Left lung (tissue), 10 donors: ENCODE results near the gene LLGL2. TPM values are rescaled to one million over a fixed set of nuclear protein-coding genes. Genes with fewer than 3 reads are reported as not detected.

ENCODE experiments used
- ATAC-seq: fragments of 200-7000 bp; cut with Tn5 transposase; one replicate; pipeline ENCODE4 v1.9.1; 2020; ENCODE audit warnings: moderate library complexity
- DNase-seq, 4 donors: peaks; one replicate each; pipeline ENCODE4 v3.0.0-alpha.2; 2013 to 2020
- H3K27ac ChIP-seq, 2 donors: fragments of 200-600 bp; sonication (generic) in 1 of 2; one replicate each; pipeline versions ENCODE4 v1.5.0 to v1.8.0; 2020 to 2021
- H3K27me3 ChIP-seq, 2 donors: fragments of 200-600 bp; sonication (generic) in 1 of 2; one replicate each; pipeline versions ENCODE4 v1.5.0 to v1.8.0; 2020 to 2021
- H3K36me3 ChIP-seq, 2 donors: fragments of 200-600 bp; sonication (generic) in 1 of 2; one replicate each; pipeline versions ENCODE4 v1.5.0 to v1.8.0; 2020 to 2021
- H3K4me1 ChIP-seq, 2 donors: fragments of 200-600 bp; one replicate each; pipeline ENCODE4 v1.8.0; 2021
- H3K4me3 ChIP-seq, 2 donors: fragments of 200-600 bp; sonication (generic) in 1 of 2; one replicate each; pipeline versions ENCODE4 v1.5.0 to v1.8.0; 2020 to 2021; ENCODE audit warnings: mild to moderate bottlenecking in 1 of 2
- H3K9me3 ChIP-seq, 2 donors: fragments of 200-600 bp; sonication (generic) in 1 of 2; one replicate each; pipeline versions ENCODE4 v1.5.0 to v1.8.0; 2020 to 2021
- intact Hi-C, 2 donors: fragments of 100-400 bp; cut with DNase I; formaldehyde crosslinking; loops; one replicate each; pipeline versions ENCODE4 v1.11.2 to v1.14.2; 2022
- polyA plus RNA-seq, 6 donors: library from polyadenylated mRNA; unstranded; fragments of 120-200 nt; gene quantifications; one replicate each; pipeline ENCODE4 v1.2.1, GENCODE V29; 2013; ENCODE audit not compliant: insufficient read length in 6 of 6
- total RNA-seq, 2 donors: library from RNA; stranded (reverse); fragmentation: NEBNext Ultra II Directional; extraction: Animal tissue kit (Norgen Biotek cat#: 25700); gene quantifications; one replicate each; pipeline ENCODE4 v1.2.1, GENCODE V29; 2021
- TF ChIP-seq, protein P1 (sequence below), 2 donors: fragments of 200-600 bp; sonication (generic) in 1 of 2; IDR thresholded peaks; one replicate each; pipeline versions ENCODE4 v1.5.0 to v1.8.0; 2021; ENCODE audit warnings: antibody characterized with exemption in 2 of 2
- donor health status: DM: no; HTN: yes; CAD: no.
- donor health status: DM: no; HTN: no; CAD: no.

The LLGL2 gene
- total and polyA plus RNA-seq, 8 donors: 38.0 to 173 (median 53.1) TPM

DNA sequence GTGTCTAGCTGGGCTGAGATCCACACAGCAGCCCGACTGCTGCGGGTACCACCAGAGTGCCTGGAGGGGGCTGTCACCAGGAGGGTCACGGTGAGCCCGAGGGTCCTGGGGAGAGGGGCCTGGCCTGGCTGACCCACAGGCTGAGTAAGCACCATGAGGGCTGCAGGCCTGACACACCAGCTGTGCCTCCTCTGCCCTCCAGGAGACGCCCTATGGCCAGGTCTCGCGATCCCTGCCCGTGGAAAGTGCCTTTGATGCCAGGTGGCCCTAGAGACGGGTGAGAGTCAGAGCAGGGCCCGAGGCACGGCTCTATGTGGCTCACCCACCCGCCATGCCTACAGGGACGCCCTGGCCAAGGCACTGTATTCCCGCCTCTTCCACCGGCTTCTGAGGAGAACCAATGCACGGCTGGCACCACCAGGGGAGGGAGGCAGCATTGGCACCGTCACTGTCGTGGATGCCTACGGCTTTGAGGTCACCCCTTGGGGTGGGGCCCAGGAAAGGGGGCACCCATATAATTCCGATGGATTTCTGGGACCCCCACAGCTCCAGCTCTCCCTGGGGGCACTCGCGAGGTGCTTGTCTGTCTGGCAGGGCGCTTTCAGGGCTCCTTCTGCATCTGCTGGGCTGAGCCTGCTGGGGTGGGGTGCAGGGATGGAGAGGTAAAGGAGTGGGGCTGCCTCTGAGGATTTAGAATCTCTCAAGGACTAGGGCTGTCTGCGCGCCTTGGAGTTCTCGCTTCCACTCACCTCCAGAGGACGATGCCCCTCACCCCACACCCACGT lies 69.2 kb downstream of the LLGL2 start:
- peak in 1 of 4 donors; percentile 65 for DNase-seq
- TF ChIP-seq, protein P1, sequence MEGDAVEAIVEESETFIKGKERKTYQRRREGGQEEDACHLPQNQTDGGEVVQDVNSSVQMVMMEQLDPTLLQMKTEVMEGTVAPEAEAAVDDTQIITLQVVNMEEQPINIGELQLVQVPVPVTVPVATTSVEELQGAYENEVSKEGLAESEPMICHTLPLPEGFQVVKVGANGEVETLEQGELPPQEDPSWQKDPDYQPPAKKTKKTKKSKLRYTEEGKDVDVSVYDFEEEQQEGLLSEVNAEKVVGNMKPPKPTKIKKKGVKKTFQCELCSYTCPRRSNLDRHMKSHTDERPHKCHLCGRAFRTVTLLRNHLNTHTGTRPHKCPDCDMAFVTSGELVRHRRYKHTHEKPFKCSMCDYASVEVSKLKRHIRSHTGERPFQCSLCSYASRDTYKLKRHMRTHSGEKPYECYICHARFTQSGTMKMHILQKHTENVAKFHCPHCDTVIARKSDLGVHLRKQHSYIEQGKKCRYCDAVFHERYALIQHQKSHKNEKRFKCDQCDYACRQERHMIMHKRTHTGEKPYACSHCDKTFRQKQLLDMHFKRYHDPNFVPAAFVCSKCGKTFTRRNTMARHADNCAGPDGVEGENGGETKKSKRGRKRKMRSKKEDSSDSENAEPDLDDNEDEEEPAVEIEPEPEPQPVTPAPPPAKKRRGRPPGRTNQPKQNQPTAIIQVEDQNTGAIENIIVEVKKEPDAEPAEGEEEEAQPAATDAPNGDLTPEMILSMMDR (IDR thresholded peaks at IDR 0.05): no peak
- Histone ChIP-seq H3K27me3 (no peaks in the 10 kb centered on the region), H3K36me3 (no peaks in the 10 kb centered on the region), H3K4me1 (peaks cover 0 to 9% of the 10 kb centered on the region in 2 donors), H3K9me3 (no peaks in the 10 kb centered on the region), H3K27ac (no peak overlapping the region), H3K4me3 (no peak overlapping the region)
- no peak for ATAC-seq
- intact Hi-C loops: no loop called here

DNA sequence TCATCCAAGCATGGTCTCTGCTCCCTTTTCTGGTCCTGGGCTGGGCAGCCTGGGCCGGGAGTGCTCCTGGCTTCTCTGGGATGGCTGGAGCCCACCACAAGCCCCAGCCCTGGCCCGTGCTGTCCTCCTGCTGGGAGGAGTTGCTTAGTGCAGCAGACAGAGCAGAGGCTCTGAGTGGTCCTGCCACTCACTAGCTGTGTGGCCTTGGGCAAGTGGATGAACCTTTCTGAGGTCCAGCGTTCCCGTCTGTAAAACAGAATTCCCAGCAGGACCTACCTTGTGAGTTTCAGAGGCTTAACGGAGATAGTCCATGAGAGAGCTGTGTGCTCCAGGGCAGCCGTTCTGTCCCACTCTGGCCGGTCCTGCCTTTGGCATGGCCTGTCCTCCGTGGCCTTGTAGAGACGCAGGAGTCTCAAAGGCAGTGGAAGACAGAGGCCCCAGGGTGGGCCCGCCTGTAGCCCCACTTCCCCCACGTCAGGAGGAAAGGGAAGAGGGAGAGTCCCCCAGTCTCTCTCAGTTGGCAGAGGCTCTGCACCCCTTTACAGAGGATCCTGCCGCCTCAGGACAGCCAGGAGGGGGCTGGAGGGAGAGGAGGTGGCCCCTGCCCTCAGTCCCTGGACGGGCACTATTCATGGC lies 69.9 kb downstream of the LLGL2 start:
- Histone ChIP-seq H3K27me3 (no peaks in the 10 kb centered on the region), H3K9me3 (no peaks in the 10 kb centered on the region), H3K4me3 (no peak overlapping the region), H3K27ac (no peak overlapping the region), H3K36me3 (no peaks in the 10 kb centered on the region), H3K4me1 (peaks cover 0 to 2% of the 10 kb centered on the region in 2 donors)
- TF ChIP-seq, protein P1 (IDR thresholded peaks at IDR 0.05): no peak
- intact Hi-C loops: no loop called here
- DNase-seq: no peak
- ATAC-seq: no peak

DNA sequence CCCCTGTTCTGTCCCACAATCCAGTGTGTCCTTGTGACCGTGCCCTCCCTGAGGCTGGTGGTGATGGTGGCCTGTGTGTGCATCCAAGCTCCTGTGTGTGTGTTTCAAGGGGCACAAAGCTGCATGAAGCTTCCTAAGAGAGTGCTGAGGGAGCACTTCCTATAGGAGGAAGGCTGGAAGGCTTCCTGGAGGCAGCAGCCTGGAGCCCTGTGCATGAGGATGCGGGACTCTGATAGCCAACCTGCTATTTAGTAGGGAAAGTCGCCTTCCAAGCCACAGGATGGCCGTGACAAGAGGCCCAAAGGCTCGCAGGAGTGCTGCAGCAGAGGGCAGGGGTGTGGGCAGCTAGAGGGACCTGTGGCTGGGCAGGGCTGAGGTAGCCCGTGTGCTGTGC lies 70.4 kb downstream of the LLGL2 start:
- intact Hi-C loops: no loop called here

DNA sequence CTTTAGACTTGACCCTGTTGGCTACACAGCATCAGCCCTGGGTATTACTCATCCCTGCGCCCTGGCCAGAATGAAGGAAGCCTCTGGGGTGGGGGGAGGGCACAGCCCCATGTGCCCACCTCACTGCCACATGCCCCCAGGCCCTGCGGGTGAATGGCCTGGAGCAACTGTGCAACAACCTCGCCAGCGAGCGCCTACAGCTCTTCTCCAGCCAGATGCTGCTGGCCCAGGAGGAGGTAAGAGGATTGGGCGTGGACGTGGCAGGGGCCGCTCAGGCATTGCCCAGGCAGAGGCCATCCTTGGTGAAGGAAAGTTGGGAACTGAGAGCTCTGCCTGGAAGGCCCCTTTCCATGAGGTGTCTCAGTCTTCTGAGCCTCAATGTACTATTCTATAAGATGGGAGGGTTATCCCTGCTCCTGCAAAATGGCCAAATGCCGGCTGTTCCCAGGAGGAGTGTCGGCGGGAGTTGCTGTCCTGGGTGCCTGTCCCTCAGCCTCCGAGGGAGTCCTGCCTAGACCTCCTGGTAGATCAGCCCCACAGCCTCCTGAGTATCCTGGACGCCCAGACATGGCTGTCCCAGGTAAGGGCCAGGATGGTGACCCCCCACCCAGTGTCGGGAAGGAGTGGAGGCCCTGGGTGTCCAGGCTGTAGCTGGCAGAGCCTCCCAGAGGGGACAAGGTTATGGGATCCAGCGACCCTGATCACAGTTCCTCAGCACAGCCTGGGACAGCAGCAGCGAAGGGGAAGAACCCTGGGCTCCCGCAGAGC lies 71.0 kb downstream of the LLGL2 start:
- TF ChIP-seq, protein P1 (IDR thresholded peaks at IDR 0.05): no peak
- no peaks in the 10 kb centered on the region for H3K9me3 ChIP-seq
- no peak overlapping the region for H3K27ac ChIP-seq
- no peaks in the 10 kb centered on the region for H3K27me3 ChIP-seq
- ATAC-seq: no peak
- H3K4me1 ChIP-seq: no peaks in the 10 kb centered on the region
- H3K4me3 ChIP-seq: no peak overlapping the region
- no peaks in the 10 kb centered on the region for H3K36me3 ChIP-seq
- intact Hi-C loops: no loop called here
- DNase-seq: no peak

More for the DNA sequence above, 70.4 kb downstream of the LLGL2 start:
- DNase-seq: no peak
- no peaks in the 10 kb centered on the region for H3K9me3 ChIP-seq
- no peak overlapping the region for H3K27ac ChIP-seq
- TF ChIP-seq, protein P1 (IDR thresholded peaks at IDR 0.05): no peak
- H3K27me3 ChIP-seq: no peaks in the 10 kb centered on the region
- H3K4me3 ChIP-seq: no peak overlapping the region
- no peaks in the 10 kb centered on the region for H3K4me1 ChIP-seq
- ATAC-seq: no peak
- H3K36me3 ChIP-seq: no peaks in the 10 kb centered on the region
